GM21576 (cell line): ENCODE measurements around the gene ADORA2A.

ENCODE experiments used
- ATAC-seq: cut with Tn5 transposase; IDR thresholded peaks from one replicate; pipeline ENCODE4 v1.9.1; 2021; ENCODE audit warnings: mild to moderate bottlenecking, moderate library complexity; ENCODE audit not compliant: unreplicated experiment

Gene ADORA2A

DNA sequence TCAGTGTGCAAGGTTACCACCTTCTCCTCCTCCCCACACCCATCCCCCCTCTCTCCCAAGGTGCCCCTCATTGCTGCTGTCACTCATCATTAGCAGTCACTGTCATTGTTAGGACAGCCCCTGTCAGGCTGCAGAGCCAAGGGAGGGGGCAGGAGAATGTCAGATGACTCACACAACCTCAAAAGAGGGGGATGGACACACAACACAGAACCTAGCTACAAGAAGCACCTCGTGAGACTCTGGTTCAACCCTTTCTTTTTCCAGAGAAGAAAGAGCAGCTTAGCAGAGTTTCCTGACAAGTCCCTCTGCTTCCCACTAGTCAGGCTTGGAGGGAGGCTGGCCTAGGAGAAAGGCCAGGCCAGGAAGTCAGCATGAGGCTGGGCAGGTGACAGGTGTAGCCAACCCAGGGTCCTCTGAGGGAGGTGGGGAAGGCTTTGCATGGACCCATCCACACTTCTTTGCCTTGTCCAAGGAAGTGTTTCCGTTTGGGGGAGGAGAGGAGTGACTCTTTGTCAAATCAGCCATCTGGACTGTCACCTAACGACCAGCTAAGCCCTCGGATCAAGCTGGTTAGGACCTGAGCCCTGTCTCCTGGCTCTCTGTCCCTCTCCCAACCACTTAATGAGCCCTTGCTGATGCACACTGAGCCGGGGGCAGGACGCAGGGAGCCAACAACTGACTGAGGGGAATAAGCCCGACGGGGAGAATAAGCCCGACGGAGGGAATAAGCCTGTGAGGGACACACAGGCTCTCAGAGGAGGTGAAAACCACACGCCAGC, 18.3 kb downstream of the ADORA2A start:
- no peak for ATAC-seq

DNA sequence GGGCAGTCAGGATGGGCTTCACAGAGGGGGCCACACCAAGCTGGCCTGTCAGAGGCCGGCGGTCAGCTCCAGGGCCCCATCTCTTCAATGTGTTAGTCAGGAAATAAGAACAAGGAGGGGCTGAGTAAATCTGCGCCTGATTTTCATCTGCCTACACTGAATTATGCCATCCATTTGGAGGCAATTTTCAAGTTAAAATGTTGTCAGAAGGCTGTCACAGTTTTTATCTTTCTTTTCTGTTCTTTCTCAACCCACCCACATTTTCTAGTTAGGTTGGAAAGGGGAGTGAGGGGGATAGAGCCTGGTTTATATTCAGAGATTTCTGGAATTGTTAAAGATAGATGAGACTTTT, 18.8 kb downstream of the ADORA2A start:
- no peak for ATAC-seq

DNA sequence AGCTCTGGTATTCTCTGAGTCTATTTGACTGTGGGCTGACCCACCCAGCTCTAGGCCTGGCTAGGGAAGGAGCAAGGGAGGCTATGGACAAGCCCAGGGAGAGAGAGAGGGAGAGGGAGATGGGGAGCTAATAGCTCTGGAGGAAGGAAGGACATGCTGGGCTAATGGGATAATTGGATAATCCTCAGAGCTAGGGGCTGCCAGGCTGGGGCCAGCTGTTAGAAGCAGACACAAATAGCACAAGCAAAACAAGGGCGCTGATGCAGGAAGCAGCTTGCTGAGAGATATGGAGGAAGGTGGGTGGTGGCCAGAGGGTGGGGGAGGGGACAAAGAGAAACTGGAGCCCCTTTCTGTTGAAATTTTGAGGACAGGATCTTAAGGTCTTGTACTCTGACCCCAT, 23.2 kb downstream of the ADORA2A start:
- ATAC-seq, result no peak

DNA sequence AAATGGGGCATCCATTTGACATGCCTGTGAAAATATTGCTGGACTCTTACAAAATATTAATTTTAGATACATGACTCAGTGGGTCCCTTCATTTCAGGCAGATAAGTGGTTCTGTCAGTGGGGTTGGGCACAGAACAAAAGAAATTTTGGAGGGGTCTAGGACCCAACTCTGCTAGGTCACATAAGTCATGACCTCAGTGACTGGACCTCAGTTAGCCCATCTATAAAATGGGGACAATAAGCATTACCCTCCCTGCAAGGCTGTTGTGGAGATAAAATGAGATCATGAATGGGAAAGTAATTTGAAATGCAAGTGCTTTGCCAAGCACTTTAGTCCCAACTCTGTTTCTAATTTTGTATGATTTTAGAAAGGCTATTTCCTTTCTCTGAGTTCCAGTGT, 23.8 kb downstream of the ADORA2A start:
- ATAC-seq, result no peak

DNA sequence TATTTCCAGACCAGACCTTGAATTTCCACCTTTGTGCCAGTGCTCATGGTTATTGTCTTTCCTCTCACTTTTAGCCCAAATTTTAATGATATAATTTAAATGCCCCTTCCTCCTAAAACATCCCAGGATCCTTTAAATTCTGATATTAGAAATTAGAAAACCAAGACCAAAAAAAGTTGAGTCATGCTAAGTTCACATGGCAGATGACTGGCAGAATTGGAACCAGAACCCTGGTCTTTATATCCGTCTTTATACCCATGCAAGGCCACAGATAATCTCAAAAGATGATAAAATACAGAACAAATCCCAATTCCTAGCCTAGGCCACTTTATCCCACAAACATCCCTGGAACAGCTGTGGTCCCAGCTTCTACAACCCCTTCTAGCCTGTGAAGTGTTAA, 26.5 kb downstream of the ADORA2A start:
- ATAC-seq, result no peak

DNA sequence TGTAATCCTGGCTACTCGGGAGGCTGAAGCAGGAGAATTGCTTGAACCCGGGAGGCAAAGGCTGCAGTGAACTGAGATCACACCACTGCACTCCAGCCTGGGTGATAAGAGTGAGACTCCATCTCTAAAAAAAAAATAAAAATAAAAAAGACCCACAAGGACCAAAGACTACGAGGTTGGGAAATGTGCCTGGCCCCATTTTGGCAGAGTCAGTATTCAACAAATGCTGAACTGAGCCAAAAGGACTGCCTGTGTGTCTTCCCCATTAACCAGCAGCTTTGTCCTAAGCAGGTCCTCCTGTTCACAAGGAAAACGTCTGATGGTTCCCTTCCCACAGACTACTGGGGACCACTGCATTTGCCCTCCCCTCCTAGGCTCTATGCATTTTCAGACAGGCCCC, 27.6 kb downstream of the ADORA2A start:
- ATAC-seq, result no peak

DNA sequence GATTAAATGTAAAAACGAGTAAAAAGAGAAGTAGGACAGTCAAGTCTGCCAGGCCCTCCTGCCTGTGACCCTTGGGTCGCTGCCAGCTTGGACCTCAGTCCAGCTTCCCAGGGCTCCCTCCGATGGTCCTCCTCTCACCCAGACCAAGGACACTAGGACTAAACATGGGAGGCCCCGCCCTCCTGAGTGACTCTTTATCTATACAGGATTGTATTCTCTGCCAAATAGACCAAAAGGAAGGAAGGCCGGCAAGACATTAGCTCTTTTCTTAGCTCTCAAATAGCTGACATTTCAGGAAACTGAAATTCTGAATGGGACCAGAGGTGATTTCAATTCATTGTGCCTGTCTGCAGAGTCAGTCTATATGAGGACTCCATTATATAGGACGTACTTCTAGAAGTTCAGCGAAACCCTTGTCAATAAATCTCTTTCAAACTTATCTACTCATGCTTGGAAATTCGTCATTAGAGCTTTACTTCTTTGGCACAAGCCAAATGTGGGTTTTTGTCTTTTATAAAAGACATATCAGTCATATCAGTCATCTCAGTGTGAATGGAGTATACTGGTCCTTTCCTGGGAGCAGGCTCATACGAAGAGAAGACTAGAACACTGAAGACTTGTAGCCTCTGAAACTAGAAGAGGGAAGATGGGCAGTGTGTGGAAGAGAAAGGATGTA, 28.5 kb downstream of the ADORA2A start:
- ATAC-seq, result no peak

DNA sequence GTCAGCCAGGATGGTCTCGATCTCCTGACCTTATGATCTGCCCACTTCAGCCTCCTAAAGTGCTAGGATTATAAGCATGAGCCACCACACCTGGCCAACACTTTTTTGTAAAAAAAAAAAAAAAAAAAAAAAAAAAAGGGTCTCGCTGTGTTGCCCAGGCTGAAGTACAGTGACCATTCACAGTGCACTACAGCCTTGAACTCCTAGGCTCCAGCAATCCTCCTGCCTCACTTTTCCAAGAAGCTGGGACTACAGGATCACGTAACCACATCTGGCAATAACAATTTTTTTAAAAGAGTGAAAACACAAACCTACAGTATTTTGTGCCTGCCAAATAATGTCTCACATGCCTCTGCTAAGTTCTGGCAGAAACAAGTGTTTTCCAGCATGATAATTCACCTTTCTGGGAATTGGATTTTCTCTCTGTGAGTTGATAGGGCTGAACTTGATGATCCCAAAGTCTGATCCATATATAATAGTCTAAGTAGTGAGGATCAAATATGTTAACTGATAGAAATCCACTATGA, 30.6 kb downstream of the ADORA2A start:
- no peak for ATAC-seq

DNA sequence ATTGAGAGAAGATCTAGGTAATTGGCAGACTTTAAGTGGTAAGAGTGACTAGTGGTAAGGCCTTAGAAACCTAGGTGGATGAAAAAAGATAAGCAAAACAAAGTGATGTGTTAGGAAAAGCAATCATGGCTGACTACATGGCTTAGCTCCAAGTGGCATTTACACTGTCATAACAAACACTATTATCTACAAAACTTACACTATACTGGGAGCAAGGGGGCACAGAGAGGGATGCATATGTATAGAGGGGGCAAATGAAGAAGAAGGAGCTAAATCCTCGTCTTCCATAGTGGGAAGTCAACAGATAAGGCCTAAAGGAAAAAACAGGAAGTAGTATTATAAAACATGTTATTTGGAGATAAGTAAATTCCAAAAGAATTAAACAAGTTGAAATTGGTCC, 32.5 kb downstream of the ADORA2A start:
- no peak for ATAC-seq

DNA sequence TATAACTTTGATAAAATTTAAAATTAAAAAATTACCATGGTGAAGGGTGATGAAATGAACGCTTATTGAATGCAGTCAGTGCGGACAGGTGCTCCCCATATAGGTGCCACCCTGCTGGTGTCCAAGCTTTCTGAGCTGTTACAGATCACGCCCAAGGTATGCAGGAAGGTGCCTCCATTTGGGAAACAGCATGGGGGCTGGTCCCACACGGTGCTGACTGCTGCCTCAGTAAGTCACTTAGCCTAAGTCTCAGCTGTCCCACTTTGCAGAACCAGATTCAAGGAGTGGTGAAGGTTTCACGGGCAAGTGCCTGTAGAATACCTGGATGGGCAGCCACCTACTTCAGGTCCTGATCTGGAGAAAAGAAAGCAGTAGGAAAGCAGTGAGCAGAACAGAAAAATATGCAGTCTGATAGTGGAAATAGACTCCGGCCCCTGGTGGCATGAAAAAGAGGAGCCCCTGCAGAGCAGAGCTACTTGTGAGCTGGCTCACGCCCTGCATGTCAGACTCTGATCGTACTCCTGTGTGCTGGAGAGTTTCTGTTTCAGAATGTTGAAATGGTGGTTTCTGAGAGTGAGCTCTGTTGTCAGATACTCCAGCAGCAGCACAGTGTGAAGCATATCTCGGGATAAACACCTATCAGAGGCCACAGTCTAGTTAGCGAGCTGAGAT, 33.2 kb downstream of the ADORA2A start:
- ATAC-seq, result no peak

DNA sequence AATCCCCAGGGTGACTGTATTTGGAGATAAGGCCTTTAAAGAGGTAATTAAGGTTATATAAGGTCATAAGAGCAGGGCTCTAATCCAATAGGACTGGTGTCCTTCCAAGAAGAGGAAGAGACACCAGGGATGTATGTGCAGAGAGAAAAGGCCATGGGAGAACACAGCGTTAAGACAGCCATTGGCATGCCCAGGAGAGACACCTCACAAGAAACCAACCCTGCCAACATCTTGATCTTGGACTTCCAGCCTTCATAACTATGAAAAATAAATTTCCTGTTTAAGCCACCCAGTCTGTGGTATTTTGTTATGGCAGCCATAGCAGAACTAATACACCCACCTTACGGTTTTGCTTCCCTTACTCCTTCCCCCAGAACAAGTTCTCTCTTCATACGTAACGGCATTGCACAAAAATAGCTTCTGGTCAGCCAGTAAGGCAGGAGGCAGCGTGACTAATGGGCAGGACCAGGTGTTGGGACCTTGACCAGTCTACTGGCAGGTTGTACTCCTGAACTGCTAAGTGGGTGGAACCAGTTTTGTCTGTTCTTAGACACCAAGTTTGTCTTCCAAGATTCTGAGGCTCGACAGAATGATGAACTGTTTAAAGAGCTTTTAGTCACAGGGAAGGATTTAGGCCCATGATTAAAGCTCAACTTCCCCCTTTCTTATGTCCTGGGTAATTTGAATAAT, 35.8 kb downstream of the ADORA2A start:
- ATAC-seq, result no peak

DNA sequence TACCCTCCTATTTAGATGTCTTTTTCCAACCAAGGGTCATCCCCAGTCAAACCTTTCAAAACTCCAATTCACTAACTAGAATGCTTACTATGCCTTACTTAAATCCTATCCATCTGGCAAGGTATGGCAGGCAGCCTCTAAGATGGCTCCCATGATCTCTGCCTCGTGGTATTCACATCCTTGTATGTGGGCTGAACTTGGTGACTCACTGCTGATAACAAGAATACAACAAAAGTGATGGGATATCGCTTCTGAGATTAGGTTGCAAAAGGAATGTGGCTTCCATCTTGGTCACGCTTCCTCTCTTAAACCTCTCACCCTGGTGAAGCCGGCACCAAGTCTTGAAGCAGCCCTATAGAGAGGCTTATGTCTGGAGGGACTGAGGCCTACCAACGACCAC, 38.2 kb downstream of the ADORA2A start:
- no peak for ATAC-seq

DNA sequence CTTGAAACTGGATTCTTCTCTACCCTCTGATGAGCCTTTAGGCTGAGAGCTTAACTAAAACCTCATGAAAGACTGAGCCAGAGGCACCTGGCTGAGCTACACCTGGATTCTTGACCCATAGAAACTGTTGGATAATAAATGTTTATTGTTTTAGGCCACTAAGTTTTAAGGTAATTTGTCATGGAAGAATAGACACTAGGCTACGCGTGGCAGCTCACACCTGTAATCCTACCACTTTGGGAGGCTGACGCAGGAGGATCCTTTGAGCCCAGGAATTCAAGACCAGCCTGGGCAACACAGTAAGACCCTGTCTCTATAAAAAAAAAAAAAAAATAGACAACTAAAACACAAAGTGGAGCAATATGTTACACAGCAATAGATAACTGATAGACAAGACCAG, 38.6 kb downstream of the ADORA2A start:
- ATAC-seq, result no peak

DNA sequence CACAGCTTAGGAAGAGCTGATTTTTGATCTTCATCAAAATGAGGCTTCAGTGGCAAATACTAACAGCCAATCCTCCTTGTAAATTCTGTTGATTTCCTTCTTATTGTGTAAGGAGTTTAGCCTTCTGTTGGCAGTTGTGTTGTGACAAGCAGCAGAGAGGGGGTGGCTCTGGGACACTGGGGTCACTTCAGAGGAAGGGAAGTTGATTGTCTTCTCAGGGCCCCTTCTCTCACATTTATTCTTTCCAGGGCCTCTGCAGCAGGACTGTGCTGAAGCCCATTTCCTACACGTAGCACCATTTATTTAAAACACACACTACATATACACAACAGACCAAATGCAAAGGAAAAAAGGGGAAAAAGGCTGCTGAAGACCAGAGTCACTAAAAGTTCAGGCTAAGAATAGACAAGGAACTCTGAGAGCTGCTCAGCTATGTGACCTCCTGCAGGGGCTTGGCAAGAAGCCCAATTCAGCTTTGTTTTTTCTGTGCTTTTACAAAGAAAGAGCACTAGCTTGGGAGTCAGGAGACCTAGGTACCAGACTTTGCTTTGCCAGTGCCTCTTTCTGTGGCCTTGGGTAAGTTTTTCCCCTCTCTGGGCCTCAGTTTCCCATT, 39.4 kb downstream of the ADORA2A start:
- no peak for ATAC-seq

DNA sequence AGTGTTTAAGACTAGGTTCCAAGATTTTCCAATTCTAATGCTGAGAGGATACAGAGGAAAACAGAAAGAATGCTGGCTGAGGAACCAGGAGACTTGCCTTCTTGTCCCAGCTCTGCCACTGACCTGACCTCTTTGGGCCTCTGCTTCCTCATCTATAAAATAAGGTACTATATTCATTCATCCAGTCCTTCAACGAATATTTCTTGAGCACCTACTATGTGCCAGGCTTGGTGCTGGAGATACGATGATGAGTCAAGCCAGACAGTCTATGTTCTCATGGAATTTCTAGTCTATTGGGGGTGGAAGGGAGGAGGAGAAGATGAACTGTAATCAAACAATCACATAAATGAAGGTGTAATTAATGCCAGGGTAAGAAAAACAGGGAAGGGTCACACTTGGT, 39.9 kb downstream of the ADORA2A start:
- ATAC-seq, result no peak

DNA sequence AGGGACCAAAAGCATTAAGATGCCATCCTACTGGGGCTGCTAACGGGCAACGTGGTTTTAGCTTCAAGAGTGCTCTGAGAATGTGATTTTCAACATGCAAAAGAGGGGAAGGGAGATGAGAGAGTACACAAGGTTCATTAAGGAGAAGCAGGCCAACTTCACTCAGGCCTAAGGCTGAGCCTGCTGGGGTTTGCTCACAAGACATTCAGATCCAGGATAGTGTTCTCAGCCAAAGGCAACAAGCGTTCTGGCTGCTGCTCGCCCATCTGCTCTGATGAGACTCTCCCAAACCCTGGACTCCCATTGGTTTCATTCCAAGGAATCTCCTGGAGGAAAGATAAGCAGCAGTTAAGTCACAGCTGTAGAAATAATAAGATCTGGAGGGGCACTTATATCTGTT, 44.2 kb downstream of the ADORA2A start:
- no peak for ATAC-seq

DNA sequence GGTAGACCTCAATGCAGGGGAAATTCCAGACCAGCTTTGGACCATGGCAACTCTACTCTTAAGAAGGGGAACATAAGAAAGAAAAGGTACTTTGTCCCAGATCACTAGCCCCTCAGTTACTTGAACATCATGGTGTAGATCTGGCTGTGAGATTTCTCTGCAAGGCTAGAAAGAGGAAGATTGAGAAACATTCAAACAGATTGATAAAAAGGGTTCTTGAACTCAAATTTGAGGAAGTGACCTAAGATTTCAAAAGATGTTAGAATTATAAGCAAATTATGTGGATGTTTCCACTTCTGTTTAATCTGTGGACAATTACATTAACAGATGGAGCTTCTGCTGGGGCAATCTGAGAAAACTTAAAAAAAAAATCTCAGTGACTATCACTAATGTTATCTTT, 45.9 kb downstream of the ADORA2A start:
- no peak for ATAC-seq

DNA sequence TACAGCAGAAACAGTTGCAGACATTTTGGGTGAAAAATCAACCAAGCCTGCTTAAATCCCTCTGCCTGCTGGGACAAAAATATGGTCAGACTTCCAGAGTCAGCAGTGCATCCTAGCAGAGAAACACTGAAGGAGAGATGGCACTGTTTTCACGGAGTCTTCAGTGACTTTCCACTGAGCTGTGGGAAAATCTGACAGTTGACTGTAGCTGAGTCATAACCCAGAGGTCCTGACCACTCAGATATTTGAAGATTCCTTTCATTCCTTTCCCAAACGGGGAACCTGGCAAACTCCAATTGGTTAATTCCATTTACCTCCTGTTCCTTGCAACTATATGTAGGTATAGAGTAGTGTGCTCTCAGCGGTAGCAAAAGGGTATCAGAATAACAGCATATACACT, 46.8 kb downstream of the ADORA2A start:
- no peak for ATAC-seq

DNA sequence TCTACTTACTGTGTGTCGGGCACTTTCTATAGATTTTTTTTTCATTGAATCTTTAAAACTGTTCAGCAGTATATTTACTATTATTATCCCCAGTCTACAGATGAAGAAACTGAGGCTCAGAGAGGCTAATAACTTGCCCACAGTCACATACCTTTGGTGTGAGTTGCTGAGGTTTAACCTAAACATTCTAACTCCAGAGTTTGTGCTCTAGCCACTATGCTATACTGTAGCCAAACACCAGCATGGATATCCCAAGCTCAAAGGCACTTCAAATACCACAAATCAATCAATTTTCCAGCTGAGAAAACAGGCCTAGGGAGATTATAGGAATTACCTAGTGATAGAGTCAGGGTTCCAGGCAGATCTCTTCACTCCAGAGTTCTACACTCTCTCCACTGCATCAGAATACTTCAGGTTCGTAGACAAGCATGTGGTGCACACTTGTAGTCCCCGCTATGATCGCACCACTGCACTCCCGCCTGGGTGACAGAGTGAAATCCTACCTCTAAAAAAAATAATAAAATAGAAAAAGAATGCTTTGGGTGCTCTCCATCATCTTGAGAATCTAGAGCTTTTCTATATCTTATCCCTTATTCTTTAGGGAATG, 47.4 kb downstream of the ADORA2A start:
- ATAC-seq, result no peak

DNA sequence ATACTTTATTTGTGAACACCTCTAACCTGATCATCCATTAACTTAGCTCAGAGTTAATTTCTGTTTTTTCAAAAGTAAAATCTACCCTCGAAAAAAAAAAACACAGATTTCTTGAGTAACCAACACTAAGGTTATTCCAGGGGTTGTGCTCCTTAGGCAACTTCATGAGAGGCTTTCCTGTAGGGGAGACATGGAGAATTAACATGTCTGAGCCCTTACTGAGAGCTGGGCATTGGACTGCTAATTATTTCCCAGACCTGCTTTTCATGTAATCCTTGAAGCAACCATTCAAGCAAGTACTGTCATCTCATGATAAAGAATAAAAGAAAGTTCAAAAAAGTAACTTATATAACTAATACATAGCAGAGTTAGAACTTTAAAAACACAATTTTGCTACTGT, 54.2 kb downstream of the ADORA2A start:
- no peak for ATAC-seq

DNA sequence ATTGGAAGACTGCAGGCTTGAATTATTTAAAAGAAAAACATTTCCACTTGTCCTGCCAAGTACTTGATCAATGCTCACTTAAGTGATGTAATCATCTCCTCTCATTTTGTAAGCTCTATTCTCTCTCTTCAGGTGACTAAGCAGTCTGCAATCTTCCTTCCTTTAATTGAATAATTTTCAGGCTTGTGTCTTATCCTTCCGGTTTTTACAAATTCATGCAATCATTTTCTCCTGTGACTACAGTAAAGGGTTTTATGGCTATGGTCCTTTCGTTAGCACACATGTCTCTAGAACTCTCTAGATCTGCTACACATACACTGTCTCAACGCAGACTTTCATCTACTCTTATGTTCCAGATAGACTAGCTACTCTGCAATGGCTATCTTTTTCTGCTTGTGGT, 55.2 kb downstream of the ADORA2A start:
- ATAC-seq, result no peak
